Bronchial epithelial cell (primary cell): ENCODE results near the gene PCYT1B. TPM values are rescaled to one million over a fixed set of nuclear protein-coding genes. Genes with fewer than 3 reads are reported as not detected.

Source experiments
- DNase-seq: peaks from one replicate; pipeline ENCODE4 v3.0.0-alpha.2; 2010; ENCODE audit warnings: low read depth
- FAIRE-seq: peaks from 2 replicates; lab custom pipeline; 2011; peaks lifted over from hg19 to GRCh38; lab: Jason Lieb, UNC
- H3K27me3 ChIP-seq: 2 replicates; pipeline ENCODE4 v1.5.1; 2011; ENCODE audit warnings: low read length; ENCODE audit not compliant: control insufficient read depth, insufficient read depth
- H3K36me3 ChIP-seq: 2 replicates; pipeline ENCODE4 v1.5.1; 2011; ENCODE audit warnings: low read length; ENCODE audit not compliant: control insufficient read depth, insufficient read depth
- H3K4me3 ChIP-seq: 2 replicates; pipeline ENCODE4 v1.5.1; 2011; ENCODE audit warnings: mild to moderate bottlenecking, low read depth, low read length, control low read depth
- total RNA-seq: library from RNA; depleted of rRNA; stranded (reverse); fragments of >200 nt; gene quantifications from 2 replicates; pipeline ENCODE4 v1.2.1, GENCODE V29; 2014
- TF ChIP-seq, protein P1 (sequence below): IDR thresholded peaks from 2 replicates; pipeline ENCODE4 v1.5.1; 2011; ENCODE audit warnings: mild to moderate bottlenecking, moderate library complexity, low read length, control low read depth, inconsistent platforms; ENCODE audit not compliant: insufficient read depth, severe bottlenecking

PCYT1B gene
- total RNA-seq, 1 donor from 2014 or later: under 0.01 TPM

DNA sequence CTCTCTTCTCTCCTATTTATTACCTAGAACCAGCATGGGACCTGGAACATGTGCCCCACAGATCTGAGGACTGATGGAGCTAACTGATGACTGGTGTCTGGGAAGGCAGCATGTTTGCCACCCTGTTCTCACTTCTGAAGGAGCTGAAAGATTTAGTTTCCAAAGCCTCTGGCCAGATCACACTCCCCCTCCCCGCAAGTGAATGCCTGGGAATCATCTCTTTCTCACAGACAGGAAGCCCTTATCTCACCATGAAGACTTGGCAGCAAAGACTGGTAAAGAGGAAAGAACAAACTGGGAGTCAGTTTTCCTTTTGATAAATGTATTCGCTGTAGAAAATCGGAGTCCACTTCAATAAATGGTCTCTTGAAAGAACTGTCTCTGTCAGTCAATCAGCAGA is 21.0 kb upstream of the PCYT1B start:
- Histone ChIP-seq H3K36me3 (no peaks in the 10 kb centered on the region), H3K4me3 (no peak overlapping the region), H3K27me3 (no peaks in the 10 kb centered on the region)
- TF ChIP-seq, protein P1, sequence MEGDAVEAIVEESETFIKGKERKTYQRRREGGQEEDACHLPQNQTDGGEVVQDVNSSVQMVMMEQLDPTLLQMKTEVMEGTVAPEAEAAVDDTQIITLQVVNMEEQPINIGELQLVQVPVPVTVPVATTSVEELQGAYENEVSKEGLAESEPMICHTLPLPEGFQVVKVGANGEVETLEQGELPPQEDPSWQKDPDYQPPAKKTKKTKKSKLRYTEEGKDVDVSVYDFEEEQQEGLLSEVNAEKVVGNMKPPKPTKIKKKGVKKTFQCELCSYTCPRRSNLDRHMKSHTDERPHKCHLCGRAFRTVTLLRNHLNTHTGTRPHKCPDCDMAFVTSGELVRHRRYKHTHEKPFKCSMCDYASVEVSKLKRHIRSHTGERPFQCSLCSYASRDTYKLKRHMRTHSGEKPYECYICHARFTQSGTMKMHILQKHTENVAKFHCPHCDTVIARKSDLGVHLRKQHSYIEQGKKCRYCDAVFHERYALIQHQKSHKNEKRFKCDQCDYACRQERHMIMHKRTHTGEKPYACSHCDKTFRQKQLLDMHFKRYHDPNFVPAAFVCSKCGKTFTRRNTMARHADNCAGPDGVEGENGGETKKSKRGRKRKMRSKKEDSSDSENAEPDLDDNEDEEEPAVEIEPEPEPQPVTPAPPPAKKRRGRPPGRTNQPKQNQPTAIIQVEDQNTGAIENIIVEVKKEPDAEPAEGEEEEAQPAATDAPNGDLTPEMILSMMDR: no peak
- no peak for FAIRE-seq
- no peak for DNase-seq

DNA sequence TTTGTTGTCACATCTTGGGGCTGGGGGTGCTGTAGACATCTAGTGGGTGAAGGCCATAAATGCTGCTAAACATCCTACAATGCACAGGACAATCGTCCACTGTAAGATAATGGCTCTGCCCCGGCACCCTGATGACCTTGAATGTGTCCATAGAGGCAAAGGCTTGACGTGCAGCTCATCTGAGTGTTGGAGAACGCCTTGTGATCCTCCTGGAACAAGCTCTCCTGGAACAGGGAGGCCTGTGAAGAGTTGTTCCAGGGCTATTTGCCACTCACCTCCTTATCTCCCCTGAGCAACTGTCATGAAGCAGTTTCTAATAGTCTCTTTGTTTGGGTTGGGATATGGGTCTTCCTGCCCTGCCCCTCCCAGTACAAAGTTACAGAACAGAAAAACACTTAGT is 15.2 kb upstream of the PCYT1B start:
- H3K4me3 ChIP-seq: no peak overlapping the region
- FAIRE-seq (no peak), DNase-seq (no peak)
- no peaks in the 10 kb centered on the region for H3K36me3 ChIP-seq
- H3K27me3 ChIP-seq: no peaks in the 10 kb centered on the region
- TF ChIP-seq, protein P1: no peak

DNA sequence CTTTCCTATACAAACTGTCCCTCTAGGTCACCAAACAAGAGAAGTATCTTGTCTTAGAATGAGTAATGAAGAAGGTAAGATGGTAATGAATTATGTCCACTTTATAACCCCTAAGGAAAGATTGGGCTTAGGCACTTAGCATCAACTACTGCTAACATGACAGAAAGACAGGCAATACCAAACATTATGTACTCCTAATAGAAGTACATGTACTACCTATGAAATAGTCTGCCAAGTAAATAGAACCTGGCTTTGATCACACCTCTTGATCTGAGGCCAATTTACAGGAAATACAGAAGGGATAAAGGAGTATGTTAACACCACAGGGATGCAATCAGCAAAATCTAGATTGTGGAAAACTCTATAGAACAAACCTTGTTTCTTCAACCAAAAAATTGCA is 14.1 kb upstream of the PCYT1B start:
- TF ChIP-seq, protein P1: no peak
- H3K36me3 ChIP-seq: no peaks in the 10 kb centered on the region
- DNase-seq (no peak), FAIRE-seq (no peak)
- no peak overlapping the region for H3K4me3 ChIP-seq
- H3K27me3 ChIP-seq: no peaks in the 10 kb centered on the region

DNA sequence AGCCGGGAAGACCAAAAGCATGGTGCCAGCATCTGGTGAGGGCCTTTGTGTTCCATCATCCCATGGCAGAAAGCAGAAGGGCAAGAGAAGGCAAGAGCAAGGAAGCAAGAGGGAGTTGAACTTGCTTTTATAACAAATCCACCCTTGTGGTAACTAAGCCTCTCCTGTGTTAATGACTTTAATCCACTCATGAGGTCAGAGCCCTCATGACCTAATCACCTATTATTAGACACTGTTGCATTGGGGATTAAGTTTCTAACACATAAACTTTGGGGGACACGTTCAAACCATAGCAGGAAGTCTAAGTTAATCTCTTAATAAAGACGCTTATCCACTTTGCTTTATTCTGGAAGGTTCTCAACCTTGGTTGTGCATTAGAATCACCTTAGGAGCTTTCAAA is 12.5 kb upstream of the PCYT1B start:
- FAIRE-seq (no peak), DNase-seq (no peak)
- H3K4me3 ChIP-seq: no peak overlapping the region
- no peaks in the 10 kb centered on the region for H3K27me3 ChIP-seq
- H3K36me3 ChIP-seq: no peaks in the 10 kb centered on the region
- TF ChIP-seq, protein P1: no peak

DNA sequence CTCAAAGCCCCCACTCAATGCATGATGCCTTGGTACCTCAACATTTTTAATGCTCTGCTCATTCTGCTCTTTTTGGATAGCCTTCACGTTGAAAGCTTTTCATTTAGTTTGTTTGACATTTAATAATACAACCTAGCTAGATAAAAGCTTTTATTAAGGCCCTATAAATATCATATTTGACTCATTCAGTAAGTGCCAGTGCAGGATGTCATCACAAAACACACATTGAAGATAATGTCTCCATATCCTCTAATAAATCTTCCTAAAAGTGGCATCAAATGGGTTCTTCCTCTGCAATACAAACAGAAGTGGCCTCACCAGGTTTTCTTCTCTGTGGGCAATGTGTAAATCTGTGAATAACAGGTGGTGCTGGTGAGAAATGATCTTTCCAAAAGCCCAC is 12.0 kb upstream of the PCYT1B start:
- TF ChIP-seq, protein P1: no peak
- H3K27me3 ChIP-seq: no peaks in the 10 kb centered on the region
- DNase-seq: no peak
- no peak overlapping the region for H3K4me3 ChIP-seq
- no peaks in the 10 kb centered on the region for H3K36me3 ChIP-seq
- no peak for FAIRE-seq

DNA sequence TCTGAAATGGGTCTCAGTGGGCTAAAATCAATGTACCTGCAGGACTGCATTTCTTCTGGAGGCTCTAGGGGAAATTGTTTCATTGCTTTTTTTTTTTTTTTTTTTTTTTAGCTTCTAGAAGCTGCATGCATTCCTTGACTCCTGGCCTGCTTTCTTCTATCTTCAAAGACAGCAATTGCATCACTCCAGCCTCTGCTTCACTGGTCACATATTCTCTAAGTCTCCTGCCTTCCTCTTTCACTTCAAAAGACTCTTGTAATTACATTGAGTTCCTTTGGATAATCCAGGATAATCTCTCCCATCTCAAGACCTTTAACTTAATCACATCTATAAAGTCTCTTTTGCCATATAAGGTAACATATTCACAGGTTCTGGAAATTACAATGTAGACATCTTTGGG is 11.3 kb upstream of the PCYT1B start:
- TF ChIP-seq, protein P1: no peak
- H3K4me3 ChIP-seq: no peak overlapping the region
- DNase-seq: no peak
- H3K27me3 ChIP-seq: no peaks in the 10 kb centered on the region
- H3K36me3 ChIP-seq: no peaks in the 10 kb centered on the region
- no peak for FAIRE-seq
